ENCODE results near the gene AURKAIP1.

DNA sequence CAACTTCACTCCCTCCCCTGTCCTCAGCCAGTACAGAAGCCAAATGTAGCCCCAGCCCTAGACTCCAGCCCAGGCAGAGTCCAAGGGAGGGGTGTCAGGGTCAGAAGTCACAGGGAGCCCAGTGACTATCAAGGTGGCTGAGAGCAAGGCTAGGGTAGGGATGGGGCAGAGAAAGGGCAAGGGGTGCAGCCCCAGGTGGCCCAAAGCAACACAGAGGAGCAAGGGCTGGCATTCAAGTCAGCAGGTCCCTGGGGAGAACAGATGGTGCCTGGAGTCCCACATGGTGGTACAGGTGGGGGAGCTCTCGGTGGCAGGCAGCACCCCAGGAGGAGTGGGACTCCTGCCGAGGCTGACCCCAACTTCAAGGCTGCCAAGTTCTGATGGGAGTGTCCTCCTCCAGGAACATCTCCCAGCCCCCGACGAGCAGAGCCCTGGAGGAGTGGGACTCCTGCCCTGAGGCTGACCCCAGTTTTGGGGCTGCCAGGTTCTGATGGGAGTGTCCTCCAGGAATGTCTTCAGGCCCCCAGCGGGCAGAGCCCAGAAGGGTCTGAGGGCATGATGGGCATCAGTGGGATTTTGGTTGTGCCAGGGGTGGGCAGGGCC is 22.1 kb downstream of the AURKAIP1 start:
- TF ChIP-seq POLR2AphosphoS5 (IDR thresholded peaks at IDR 0.05; ENCODE audit: low read depth): no peak
- TF ChIP-seq, protein P1, sequence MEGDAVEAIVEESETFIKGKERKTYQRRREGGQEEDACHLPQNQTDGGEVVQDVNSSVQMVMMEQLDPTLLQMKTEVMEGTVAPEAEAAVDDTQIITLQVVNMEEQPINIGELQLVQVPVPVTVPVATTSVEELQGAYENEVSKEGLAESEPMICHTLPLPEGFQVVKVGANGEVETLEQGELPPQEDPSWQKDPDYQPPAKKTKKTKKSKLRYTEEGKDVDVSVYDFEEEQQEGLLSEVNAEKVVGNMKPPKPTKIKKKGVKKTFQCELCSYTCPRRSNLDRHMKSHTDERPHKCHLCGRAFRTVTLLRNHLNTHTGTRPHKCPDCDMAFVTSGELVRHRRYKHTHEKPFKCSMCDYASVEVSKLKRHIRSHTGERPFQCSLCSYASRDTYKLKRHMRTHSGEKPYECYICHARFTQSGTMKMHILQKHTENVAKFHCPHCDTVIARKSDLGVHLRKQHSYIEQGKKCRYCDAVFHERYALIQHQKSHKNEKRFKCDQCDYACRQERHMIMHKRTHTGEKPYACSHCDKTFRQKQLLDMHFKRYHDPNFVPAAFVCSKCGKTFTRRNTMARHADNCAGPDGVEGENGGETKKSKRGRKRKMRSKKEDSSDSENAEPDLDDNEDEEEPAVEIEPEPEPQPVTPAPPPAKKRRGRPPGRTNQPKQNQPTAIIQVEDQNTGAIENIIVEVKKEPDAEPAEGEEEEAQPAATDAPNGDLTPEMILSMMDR (IDR thresholded peaks at IDR 0.05; ENCODE audit: insufficient read depth, low read length): no peak

All from HL-60 (cell line).